Transverse colon (tissue), 4 donors: ENCODE data around the gene RSAD2. TPM values are rescaled to one million over a fixed set of nuclear protein-coding genes. Genes with fewer than 3 reads are reported as not detected.

Source experiments
- DNase-seq: peaks from one replicate; pipeline ENCODE4 v3.0.0-alpha.2; 2019
- H3K27ac ChIP-seq, 4 donors: fragments of 200-600 bp; sonication (generic); 2 replicates each; pipeline ENCODE4 v1.5.1; 2016 to 2018; ENCODE audit warnings: inconsistent platforms in 4 of 4
- H3K27me3 ChIP-seq: fragments of 200-600 bp; sonication (generic); 2 replicates; pipeline ENCODE4 v1.5.1; 2017; ENCODE audit warnings: inconsistent platforms
- H3K36me3 ChIP-seq, 4 donors: fragments of 200-600 bp; sonication (generic); 2 replicates each; pipeline ENCODE4 v1.5.1; 2017 to 2019; ENCODE audit warnings: inconsistent platforms in 4 of 4
- H3K4me1 ChIP-seq, 4 donors: fragments of 200-600 bp; sonication (generic); 2 replicates each; pipeline ENCODE4 v1.5.1; 2017 to 2020; ENCODE audit warnings: inconsistent platforms in 4 of 4
- H3K4me3 ChIP-seq, 4 donors: fragments of 200-600 bp; sonication (generic); 1 replicate in 1 of 4; 2 replicates in 3 of 4; pipeline versions ENCODE4 v1.5.1 to v1.6.1; 2017 to 2019; ENCODE audit warnings: inconsistent platforms in 4 of 4
- H3K9me3 ChIP-seq, 2 donors: fragments of 200-600 bp; sonication (generic); 2 replicates each; pipeline ENCODE4 v1.5.1; 2017 to 2019; ENCODE audit warnings: inconsistent platforms in 2 of 2
- CTCF ChIP-seq, 5 experiments: fragments of 200-600 bp in 3 of 5; fragments of 450-650 bp in 2 of 5; sonication (generic) in 3 of 5; IDR thresholded peaks; 1 replicate in 2 of 5; 2 replicates in 3 of 5; pipeline ENCODE4 v1.5.1; 2016 to 2017; ENCODE audit warnings: antibody characterized with exemption in 5 of 5, inconsistent platforms in 3 of 5, mild to moderate bottlenecking in 2 of 5, moderate library complexity in 1 of 5
- EP300 ChIP-seq: sonication (generic); formaldehyde crosslinking; IDR thresholded peaks from one replicate; pipeline ENCODE4 v1.6.1; 2017; ENCODE audit warnings: antibody characterized with exemption, low read depth
- POLR2A ChIP-seq: fragments of 450-650 bp; IDR thresholded peaks from one replicate; pipeline ENCODE4 v1.6.1; 2016; ENCODE audit warnings: antibody characterized with exemption, mild to moderate bottlenecking, moderate library complexity
- POLR2AphosphoS5 ChIP-seq, 3 donors: sonication (generic); formaldehyde crosslinking; IDR thresholded peaks; one replicate each; pipeline ENCODE4 v1.6.1; 2016; ENCODE audit warnings: antibody characterized with exemption in 3 of 3
- WGBS, 2 donors: methylation state at CpG; one replicate each; pipeline ENCODE4 v1.1.5; 2018; ENCODE audit warnings: low coverage in 1 of 2; 5-methylcytosine and 5-hydroxymethylcytosine counted together
- in situ Hi-C, 4 donors: fragments of 200-750 bp; cut with MboI; loops; one replicate each; pipeline versions ENCODE4 v1.15.0 to v1.15.1; 2017; ENCODE audit warnings: low sequenced_read_pairs in 3 of 4, low pct_ligation_motif_present in 1 of 4, low pct_unique_long_range_greater_than_20kb in 1 of 4
- intact Hi-C: fragments of 100-400 bp; cut with DNase I; formaldehyde crosslinking; loops from one replicate; pipeline ENCODE4 v1.15.1; 2023; ENCODE audit warnings: low total_unique reads
- total RNA-seq, 4 donors: library from RNA; depleted of rRNA; stranded (reverse); fragments of >200 nt; gene quantifications; one replicate each; pipeline ENCODE4 v1.1.0, GENCODE V29; 2016

Gene RSAD2
- total RNA-seq, 4 donors from 2014 or later = 4.2 to 7.1 (median 5.4) TPM; not detected in 1

- in situ Hi-C loops (no loop called here), intact Hi-C loops (no loop called here)
- no peak overlapping the region for H3K4me3 ChIP-seq
- no peaks in the 10 kb centered on the region for H3K4me1 ChIP-seq
- TF ChIP-seq POLR2A (no peak), POLR2AphosphoS5 (IDR thresholded peaks at IDR 0.05) (no peak), EP300 (no peak), CTCF (IDR thresholded peaks at IDR 0.05) (no peak)
- 65 to 76% methylated on average over 2 of the region's 2 CpGs for WGBS, 2 donors
- no peak overlapping the region for H3K27ac ChIP-seq
- peaks cover 38 to 40% of the 10 kb centered on the region in 2 donors for H3K9me3 ChIP-seq
- H3K36me3 ChIP-seq = no peaks in the 10 kb centered on the region
- H3K27me3 ChIP-seq = no peaks in the 10 kb centered on the region
- DNase-seq = no peak
Measured at GRCh38 chr2:6841537-6842287, 35.9 kb upstream of the RSAD2 start.

- intact Hi-C loops (no loop called here), in situ Hi-C loops (no loop called here)
- DNase-seq = no peak
- no peaks in the 10 kb centered on the region for H3K4me1 ChIP-seq
- H3K27me3 ChIP-seq = no peaks in the 10 kb centered on the region
- TF ChIP-seq EP300 = no peak
- no peak for TF ChIP-seq POLR2A
- no peak for TF ChIP-seq CTCF (IDR thresholded peaks at IDR 0.05)
- TF ChIP-seq POLR2AphosphoS5 (IDR thresholded peaks at IDR 0.05) = no peak
- WGBS, 2 donors = 80% methylated on average over 3 of the region's 3 CpGs; no CpG with 5 or more reads in 1 of the 2 donors
- peaks cover 0 to 17% (median 8%) of the 10 kb centered on the region in 4 donors for H3K36me3 ChIP-seq
- no peak overlapping the region for H3K27ac ChIP-seq
- H3K9me3 ChIP-seq = peaks cover 49 to 60% of the 10 kb centered on the region in 2 donors
- no peak overlapping the region for H3K4me3 ChIP-seq
Measured at GRCh38 chr2:6845312-6845711, 32.3 kb upstream of the RSAD2 start.

- WGBS, 2 donors = 91 to 93% methylated on average over 2 of the region's 2 CpGs
- H3K9me3 ChIP-seq = peaks cover 49 to 60% of the 10 kb centered on the region in 2 donors
Measured at GRCh38 chr2:6845903-6846302, 31.7 kb upstream of the RSAD2 start.

GRCh38 chr2:6846540-6846939 lies 31.0 kb upstream of the RSAD2 start:
- in situ Hi-C loops = no loop called here
- DNase-seq = no peak
- TF ChIP-seq CTCF (IDR thresholded peaks at IDR 0.05) = no peak
- no peak for TF ChIP-seq EP300
- no peak for TF ChIP-seq POLR2A
- Histone ChIP-seq H3K9me3 (peaks cover 49 to 60% of the 10 kb centered on the region in 2 donors), H3K4me1 (no peaks in the 10 kb centered on the region), H3K36me3 (peaks cover 0 to 25% (median 10%) of the 10 kb centered on the region in 4 donors), H3K27ac (no peak overlapping the region), H3K4me3 (no peak overlapping the region), H3K27me3 (no peaks in the 10 kb centered on the region)
- 100% methylated on average over 1 of the region's 1 CpG; no CpG with 5 or more reads in 1 of the 2 donors for WGBS, 2 donors
- intact Hi-C loops = no loop called here

More at GRCh38 chr2:6845903-6846302, 31.7 kb upstream of the RSAD2 start:
- in situ Hi-C loops = no loop called here
- H3K27me3 ChIP-seq = no peaks in the 10 kb centered on the region
- peaks cover 0 to 19% (median 9%) of the 10 kb centered on the region in 4 donors for H3K36me3 ChIP-seq
- no peak overlapping the region for H3K27ac ChIP-seq
- no peak for DNase-seq
- TF ChIP-seq POLR2A = no peak
- TF ChIP-seq CTCF (IDR thresholded peaks at IDR 0.05) = no peak
- no peak for TF ChIP-seq EP300
- no peak for TF ChIP-seq POLR2AphosphoS5 (IDR thresholded peaks at IDR 0.05)
- intact Hi-C loops = no loop called here
- no peaks in the 10 kb centered on the region for H3K4me1 ChIP-seq
- no peak overlapping the region for H3K4me3 ChIP-seq
